Nucleus accumbens (tissue), 56 donors: ENCODE data around the gene AACS.
"Not testable (repeated sequence)": the region's sequence is repeated elsewhere in the genome, so short reads cannot be mapped to it uniquely, and the experiment has no call there.

Experiments used
- DNase-seq, 56 donors: peaks; one replicate each; lab custom pipeline; 2025; lab: John Stamatoyannopoulos, UW

The AACS gene

GRCh38 chr12:125089626-125090025 lies 24.4 kb downstream of the AACS start:
- DNase-seq: no peak

- DNase-seq: no peak
Measured at GRCh38 chr12:125090437-125090836, 25.2 kb downstream of the AACS start.

DNA sequence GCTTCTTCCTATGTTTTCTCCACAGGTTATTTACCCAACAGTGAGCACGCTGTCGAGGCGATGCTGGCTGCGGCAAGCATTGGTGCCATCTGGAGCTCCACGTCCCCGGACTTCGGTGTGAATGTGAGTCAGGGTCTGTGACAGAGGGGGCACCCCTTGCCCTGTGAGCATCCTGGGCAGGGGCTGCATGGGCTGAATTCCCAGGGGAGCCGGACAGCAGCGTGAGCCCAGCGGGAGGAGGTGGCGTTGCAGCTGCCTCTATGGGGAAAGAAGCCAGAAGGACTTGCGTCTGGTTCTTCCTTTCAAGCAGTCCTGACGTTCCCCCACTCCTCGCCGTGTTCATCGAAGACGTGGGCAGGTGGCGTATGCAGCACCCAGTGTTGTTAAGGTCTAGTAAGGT lies 26.2 kb downstream of the AACS start:
- DNase-seq: no peak

DNA sequence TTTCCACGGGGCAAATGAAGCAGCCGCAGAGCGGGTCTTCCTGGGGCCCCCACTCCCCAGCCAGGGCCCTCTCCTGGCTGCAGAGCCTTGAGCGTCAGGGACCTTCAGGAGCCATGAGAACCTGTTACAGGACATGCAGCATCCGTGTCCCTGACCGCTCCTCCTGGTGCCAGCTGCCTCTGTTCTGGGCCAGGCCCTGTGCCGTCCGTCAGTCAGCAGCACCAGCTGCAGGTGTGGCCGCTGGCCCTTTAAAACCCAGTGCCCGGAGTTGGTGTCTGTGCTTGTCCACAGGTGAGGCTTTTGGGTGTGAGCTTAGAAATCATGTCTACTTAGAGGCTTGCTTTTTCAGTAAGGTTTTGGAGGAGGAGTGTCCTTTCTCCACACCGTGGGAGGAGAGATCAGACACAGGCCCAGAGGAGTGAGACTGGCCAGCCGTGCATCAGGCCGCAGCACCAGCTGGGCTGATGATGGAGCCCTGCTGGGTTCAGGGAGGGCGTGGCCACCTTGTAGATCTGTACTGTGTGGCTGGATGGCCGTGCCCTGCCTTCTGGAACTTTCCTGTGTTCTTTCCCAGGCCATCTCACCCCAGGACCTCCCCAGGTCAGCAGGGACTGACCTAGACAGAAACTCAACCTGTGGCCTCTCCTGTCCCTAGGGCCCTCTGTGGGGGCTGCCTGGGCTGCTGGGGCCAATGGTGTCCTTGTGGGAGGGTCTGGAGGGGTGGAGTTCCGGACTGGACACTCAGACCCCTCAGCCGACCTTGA lies 27.1 kb downstream of the AACS start:
- DNase-seq: no peak

GRCh38 chr12:125092872-125093680 lies 27.8 kb downstream of the AACS start:
- DNase-seq: peak in 33 of 56 donors; percentile 3 to 65 (median 26)

GRCh38 chr12:125093681-125094330 lies 28.6 kb downstream of the AACS start:
- no peak for DNase-seq

DNA sequence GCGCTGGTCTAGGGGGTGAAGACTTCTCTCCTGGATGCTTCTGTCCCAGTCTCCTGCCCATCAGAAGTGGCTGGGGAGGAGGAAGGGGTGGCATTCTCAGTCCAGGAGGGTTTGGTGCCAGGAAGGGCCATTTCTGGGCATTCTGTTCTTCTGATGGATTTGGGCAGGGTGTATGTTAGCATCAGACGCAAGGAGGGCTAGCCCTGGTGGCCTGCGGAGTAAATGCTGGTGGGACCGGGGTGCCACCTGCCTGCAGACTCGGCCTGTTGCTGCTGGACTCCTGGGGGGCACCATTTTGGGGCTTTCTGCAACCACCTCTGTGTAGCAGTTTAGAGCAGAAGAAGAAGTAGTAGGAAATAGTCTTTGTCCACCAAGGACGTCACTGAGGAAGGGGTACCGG lies 31.7 kb downstream of the AACS start:
- DNase-seq: no peak

DNA sequence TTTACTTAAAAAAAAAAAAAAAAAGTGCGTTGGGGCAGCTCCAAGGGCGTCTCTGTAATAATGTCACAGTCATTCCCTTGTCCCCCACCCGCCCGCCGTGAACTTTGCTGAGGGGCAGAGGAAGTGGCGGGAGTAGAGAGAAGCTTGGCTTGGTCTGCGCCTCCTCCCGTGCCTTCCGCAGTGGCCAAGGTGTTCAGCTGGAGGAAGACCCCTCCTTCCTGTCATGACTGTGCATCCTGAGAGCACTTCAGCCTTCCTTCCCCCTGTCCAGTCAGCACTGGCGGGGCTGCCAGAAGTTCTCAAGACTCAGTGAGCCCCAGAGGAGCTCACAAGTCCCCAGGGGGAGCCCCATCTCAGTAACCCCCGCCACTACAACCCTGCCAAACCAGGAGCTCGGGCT lies 32.2 kb downstream of the AACS start:
- no peak for DNase-seq

DNA sequence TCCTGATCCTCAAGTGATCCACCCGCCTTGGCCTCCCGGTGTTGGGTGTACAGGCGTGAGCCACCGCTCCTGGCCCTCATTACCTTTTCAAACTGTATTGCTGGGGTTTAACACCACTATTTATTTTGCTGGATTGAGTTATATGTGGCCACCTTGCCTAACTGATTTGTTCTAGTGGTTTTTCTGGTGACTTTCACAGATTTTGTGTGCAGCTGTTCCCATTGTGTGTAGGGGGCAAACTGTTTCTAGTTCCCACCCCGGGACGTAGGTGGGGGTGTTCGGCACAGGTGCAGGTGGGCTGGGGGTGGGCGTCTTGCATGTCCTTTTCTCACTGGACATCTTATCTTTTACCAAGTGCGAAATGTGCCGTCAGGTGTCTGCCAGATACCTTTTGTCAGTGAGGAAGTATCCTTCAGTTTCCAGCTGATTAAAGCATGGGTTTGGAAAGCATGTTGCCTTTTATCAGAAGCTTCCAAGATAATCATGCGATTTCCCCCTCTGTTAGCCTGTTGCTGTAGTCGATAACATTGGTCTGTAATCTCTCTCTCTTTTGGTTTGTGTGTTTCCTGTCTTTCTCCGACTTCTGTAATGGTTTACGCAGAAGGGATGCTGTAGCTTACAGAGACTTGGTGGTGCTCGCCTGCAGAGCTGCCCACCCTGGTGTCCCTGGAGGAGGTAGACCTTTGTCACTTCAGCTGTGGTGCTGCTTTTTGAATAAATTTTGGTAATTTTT lies 33.6 kb downstream of the AACS start:
- no peak for DNase-seq

GRCh38 chr12:125099409-125099782 lies 34.2 kb downstream of the AACS start:
- no peak for DNase-seq

DNA sequence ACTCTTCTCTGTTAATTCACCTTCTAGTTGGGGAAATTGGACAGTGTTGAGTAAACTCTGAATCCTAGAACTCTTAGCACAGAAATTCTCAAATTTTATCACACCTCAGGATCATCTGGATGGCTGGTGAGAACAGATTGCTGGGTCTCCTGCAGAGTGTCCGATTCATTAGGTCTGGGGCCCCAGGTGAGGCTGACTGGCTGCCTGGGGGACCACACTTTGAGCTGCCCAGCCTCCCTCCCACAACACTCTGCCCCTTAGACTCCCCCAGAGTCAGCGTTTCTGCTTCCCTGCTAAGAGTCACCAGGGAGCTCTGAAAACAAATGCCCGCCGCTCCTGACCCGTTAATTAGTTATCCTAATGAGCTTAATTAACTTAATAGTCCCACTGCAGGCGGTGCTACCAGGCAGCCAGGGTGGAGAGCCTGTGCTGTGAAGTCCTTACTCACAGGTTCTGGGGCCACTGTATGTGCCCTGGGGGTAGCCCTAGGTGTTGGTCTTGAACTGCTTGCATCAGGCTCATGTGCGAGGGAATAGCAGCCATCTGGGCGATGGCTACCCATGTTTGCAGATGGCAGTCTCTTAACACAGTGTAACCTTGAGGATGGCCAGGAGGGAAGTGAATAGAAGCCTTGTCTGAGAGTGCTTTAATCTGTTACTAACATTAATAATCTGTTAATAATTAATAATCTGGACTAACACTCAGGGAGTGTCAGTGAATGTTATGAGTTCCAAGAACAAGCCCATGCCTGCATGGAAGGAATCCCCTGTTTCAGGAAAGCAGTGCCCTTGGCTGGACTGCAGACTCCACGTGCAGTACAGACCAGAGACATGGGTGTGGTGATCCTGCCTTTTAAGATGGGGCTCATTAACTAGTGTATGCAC lies 35.6 kb downstream of the AACS start:
- DNase-seq: no peak

DNA sequence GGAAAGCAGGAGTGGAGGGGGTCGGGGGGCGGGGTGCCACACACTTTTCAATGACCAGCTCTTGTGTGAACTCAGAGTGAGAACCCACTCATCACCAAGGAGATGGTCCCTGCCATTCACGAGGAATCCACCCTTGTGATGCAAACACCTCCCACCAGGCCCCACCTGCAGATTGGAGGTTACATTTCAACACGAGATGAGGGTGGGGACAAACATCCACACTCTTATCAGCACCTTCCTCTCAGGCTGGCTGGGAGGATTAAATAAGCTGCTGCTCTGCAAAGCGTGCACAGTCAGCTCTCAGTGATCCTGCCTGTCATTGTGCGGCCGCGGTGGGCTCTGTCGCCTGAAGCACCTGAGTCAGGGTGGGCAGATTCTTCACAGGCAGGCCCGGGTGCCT lies 39.7 kb downstream of the AACS start:
- DNase-seq: peak in 6 of 56 donors; percentile 4 to 47 (median 7)

DNA sequence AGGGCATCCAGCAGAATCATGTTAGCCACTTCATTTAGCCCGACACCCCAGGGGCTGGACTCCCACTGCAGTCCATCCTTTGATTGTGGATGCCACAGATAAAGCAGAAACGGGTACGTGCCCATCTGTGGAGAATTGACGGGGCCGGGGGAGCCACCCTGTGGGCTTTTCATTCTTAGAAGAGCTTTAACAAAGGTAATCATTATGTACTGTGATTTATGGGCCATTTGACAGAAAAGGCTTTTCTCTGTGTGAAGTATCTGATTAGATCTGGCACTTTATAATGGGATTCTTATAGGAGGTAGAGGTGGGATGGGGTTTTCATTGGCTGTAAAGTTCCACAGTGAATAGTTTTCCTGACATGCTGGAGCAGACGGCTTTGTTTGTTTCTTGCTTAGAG lies 40.4 kb downstream of the AACS start:
- DNase-seq: no peak

DNA sequence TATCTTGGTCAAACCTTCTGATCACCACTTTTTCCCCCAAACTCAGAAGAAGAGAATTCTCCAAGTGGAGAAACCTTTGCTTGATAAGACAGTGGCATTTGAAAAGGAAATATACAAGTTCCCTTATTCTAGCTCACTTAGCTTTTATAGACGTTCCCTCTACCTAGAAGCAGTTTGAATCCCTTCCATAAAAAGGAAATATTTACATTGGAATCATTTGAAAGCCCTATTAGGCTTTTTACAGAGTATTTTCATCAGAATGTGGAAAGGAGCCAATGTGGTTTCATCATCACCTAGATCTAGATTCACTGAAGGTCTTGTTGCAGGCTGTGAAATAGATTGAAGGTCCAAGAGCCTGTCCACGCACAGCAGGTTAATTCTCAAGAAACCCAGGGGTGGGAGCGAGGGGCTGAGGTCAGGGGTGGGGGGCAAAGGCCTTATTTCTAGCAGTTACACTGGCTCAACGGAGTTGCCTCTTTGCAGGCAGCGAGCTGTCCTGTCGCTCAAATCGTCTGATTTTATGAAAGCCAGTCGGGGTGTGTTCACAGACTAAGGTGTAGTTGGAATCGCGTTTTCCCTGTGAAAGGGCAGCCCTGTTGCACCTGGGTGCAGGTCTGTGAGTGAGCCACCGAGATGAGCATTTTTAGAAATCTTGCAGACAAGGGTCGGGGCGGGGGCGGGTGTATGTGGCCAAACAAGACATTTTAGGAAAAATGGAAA lies 45.6 kb downstream of the AACS start:
- DNase-seq: no peak

GRCh38 chr12:125111403-125111802 lies 46.2 kb downstream of the AACS start:
- DNase-seq: no peak

DNA sequence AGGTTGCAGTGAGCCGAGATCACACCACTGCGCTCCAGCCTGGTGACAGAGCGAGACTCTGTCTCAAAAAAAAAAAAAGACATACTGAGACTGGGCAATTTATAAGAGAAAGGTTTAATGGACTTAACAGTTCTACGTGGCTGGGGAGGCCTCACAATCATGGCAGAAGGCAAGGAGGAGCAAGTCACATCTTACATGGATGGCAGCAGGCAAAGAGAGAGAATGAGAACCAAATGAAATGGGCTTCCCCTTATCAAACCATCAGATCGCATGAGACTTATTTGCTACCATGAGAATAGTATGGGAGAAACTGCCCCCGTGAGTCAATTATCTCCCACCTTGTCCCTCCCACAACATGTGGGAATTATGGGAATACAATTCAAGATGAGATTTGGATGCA lies 47.4 kb downstream of the AACS start:
- DNase-seq: not testable (repeated sequence)

- DNase-seq: no peak
Measured at GRCh38 chr12:125113263-125113662, 48.0 kb downstream of the AACS start.

DNA sequence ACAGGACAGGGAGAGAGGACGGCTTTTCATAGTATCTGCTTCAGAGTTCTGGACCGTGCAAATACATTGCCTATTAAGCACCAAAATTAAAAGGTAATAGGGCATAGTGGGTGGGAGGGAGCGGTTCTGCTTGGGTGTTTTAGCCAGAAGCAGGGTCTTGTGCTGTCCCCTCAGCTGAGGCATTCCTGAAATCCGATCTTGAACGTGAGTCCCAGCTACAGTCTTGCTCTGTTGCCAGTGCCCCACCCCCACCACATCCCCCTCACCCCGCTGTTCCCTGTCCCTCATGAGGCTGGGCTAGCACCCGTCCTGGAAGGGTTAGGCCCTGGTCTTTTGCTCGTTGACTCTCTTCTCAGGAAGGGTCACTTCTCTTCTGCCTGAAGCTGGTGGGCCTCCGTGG lies 48.6 kb downstream of the AACS start:
- DNase-seq: no peak
